Right atrium auricular region (tissue), 2 donors: Measurements from ENCODE around the gene PAX8. TPM values are rescaled to one million over a fixed set of nuclear protein-coding genes. Genes with fewer than 3 reads are reported as not detected.

Experiments used
- DNase-seq: peaks from one replicate; pipeline ENCODE4 v3.0.0-alpha.2; 2019; ENCODE audit warnings: low spot score
- H3K27ac ChIP-seq, 2 donors: fragments of 200-600 bp; sonication (generic); 1 replicate in 1 of 2; 2 replicates in 1 of 2; pipeline ENCODE4 v1.5.1; 2016 to 2019
- H3K27me3 ChIP-seq, 2 donors: fragments of 200-600 bp; sonication (generic); one replicate each; pipeline versions ENCODE4 v1.5.1 to v1.6.0; 2017 to 2019
- H3K36me3 ChIP-seq: fragments of 200-600 bp; sonication (generic); one replicate; pipeline ENCODE4 v1.5.1; 2016
- H3K4me1 ChIP-seq, 2 donors: fragments of 200-600 bp; sonication (generic); one replicate each; pipeline versions ENCODE4 v1.5.1 to v1.6.0; 2017 to 2019
- H3K4me3 ChIP-seq, 2 donors: fragments of 200-600 bp; sonication (generic); 1 replicate in 1 of 2; 2 replicates in 1 of 2; pipeline ENCODE4 v1.5.1; 2017 to 2019; ENCODE audit warnings: mild to moderate bottlenecking in 1 of 2, moderate library complexity in 1 of 2
- H3K9me3 ChIP-seq, 2 donors: fragments of 200-600 bp; sonication (generic); one replicate each; pipeline ENCODE4 v1.5.1; 2019
- total RNA-seq, 2 donors: library from RNA; depleted of rRNA; stranded (reverse); fragments of >200 nt; gene quantifications; one replicate each; pipeline ENCODE4 v1.1.0, GENCODE V29; 2016
- TF ChIP-seq, protein P1 (sequence below), 2 donors: fragments of 200-600 bp; sonication (generic); IDR thresholded peaks; one replicate each; pipeline ENCODE4 v1.5.1; 2019; ENCODE audit warnings: antibody characterized with exemption in 2 of 2

Gene PAX8
- total RNA-seq, 2 donors from 2014 or later: 0.37 to 1.2 TPM

DNA sequence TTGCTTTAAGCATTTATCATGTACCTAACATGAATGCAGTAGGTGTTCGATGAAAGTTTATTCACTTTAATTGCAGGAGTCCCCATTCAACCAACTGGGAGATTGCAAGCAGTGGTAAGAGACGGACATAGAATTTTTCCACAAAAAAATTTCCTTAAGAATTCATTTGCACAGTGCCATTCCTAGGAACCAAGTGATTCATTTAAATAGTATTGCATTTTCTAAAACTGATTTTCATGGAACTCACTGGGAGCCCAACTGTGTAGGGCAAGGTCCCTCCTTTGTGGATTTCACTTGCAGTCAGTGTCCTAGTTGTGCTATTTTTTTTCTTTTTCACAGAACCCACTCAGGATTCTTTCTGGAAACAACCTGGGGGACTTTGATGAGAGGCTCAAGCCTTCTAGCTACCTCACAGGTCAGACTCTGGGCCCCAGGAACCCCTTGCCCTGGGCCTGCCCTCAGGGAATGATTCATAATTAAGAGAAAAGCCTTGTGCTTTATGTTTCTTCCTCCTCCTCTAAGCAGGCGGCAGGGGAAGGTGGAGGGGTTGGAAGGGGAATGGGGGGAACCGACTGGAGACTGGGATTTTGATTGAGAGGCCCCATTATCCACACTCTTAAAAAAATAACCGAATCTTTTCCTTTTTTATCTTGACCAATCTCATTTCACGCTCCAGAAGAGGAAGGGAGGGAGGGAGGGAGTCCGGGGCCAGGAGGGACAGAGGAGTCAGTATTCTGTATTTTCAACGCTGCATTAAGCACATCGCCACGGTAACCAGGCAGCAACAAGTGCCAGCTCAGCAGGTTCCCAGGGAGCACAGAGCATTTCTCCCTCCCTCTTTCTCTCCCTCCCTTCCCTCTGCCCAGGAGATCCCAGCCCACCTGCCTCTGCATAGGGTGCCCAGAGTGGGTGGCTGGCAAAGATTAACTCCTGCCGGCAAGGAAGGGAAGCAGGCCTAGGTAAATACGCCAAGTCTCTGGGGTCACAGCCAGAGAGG, 53.2 kb downstream of the PAX8 start:
- Histone ChIP-seq H3K36me3 (no peaks in the 10 kb centered on the region), H3K9me3 (no peaks in the 10 kb centered on the region), H3K4me3 (no peak overlapping the region), H3K27ac (no peak overlapping the region), H3K4me1 (peaks cover 0 to 2% of the 10 kb centered on the region in 2 donors), H3K27me3 (no peaks in the 10 kb centered on the region)
- DNase-seq: no peak
- TF ChIP-seq, protein P1, sequence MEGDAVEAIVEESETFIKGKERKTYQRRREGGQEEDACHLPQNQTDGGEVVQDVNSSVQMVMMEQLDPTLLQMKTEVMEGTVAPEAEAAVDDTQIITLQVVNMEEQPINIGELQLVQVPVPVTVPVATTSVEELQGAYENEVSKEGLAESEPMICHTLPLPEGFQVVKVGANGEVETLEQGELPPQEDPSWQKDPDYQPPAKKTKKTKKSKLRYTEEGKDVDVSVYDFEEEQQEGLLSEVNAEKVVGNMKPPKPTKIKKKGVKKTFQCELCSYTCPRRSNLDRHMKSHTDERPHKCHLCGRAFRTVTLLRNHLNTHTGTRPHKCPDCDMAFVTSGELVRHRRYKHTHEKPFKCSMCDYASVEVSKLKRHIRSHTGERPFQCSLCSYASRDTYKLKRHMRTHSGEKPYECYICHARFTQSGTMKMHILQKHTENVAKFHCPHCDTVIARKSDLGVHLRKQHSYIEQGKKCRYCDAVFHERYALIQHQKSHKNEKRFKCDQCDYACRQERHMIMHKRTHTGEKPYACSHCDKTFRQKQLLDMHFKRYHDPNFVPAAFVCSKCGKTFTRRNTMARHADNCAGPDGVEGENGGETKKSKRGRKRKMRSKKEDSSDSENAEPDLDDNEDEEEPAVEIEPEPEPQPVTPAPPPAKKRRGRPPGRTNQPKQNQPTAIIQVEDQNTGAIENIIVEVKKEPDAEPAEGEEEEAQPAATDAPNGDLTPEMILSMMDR (IDR thresholded peaks at IDR 0.05): no peak

DNA sequence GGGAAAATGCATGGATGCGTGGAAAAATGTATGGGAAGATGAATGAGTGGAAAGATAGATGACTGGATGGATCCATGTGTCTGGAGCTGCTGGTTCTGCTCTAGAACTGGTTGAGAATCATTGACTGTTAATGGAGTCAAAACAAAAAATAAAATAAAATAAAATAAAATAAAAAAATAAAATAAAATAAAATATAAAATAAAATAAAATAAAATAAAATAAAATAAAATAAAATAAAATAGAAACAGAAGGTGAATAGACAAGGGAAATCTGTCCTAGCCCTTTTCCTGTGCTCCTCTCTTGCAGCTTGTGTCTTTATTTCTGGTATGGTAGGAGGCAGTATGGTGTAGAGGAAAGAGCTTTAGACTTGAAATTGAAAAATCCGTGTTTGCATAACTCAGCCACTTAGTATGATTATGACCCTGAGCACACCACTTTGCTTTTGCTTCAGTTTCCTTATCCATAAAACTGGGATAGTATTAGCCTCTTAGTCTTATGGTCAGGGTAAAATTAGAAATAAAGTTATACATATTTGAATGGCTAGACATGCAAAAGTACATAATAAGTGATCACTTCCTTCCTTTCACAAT, 54.0 kb downstream of the PAX8 start:
- TF ChIP-seq, protein P1 (IDR thresholded peaks at IDR 0.05): no peak
- Histone ChIP-seq H3K4me1 (peaks cover 0 to 2% of the 10 kb centered on the region in 2 donors), H3K27ac (no peak overlapping the region), H3K36me3 (no peaks in the 10 kb centered on the region), H3K27me3 (no peaks in the 10 kb centered on the region), H3K4me3 (no peak overlapping the region), H3K9me3 (no peaks in the 10 kb centered on the region)
- no peak for DNase-seq

DNA sequence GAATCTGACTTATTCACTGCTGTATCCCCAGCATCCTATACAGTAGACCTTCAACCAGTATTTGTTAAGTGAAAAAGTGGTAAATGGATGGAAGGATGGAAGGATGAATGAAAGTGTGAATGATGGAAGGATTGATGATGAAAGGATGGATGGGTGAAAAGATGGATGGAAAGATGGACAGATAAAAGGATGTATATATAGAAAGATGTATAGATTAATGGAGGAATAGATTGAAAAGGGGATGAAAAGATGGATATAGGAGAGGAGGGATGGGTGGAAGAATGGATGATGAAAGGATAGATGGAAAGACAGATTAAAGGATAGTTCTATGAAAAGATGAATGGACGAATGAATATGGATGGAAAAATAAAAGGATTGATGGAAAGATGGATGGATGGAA, 54.9 kb downstream of the PAX8 start:
- Histone ChIP-seq H3K27me3 (no peaks in the 10 kb centered on the region), H3K4me1 (peaks cover 0 to 5% of the 10 kb centered on the region in 2 donors), H3K9me3 (no peaks in the 10 kb centered on the region), H3K27ac (no peak overlapping the region), H3K4me3 (no peak overlapping the region), H3K36me3 (no peaks in the 10 kb centered on the region)
- TF ChIP-seq, protein P1 (IDR thresholded peaks at IDR 0.05): no peak
- no peak for DNase-seq

DNA sequence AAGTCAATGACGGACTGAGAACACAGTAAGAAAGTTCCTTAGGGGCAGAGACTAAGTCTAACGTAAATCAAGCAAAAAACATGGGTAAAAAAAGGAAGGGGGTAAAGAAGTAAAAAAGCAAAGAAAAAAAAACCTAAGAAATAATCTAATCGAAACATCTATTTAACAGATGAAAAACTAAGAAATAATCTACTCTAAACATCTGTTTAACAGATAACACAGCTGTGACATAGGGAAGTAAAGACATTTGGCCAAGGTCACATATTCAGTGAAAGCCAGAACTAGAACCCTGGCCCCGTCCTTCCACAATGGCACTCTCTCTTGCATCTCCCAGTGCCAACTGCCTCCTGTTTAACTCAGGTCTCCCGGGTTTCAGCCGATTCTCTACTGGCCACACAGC, 56.9 kb downstream of the PAX8 start:
- H3K36me3 ChIP-seq: no peaks in the 10 kb centered on the region
- DNase-seq: no peak
- peak overlapping the region in 1 of 2 donors; percentile 11 for H3K27ac ChIP-seq
- H3K27me3 ChIP-seq: no peaks in the 10 kb centered on the region
- TF ChIP-seq, protein P1 (IDR thresholded peaks at IDR 0.05): no peak
- H3K4me1 ChIP-seq: peaks cover 0 to 25% of the 10 kb centered on the region in 2 donors
- H3K9me3 ChIP-seq: no peaks in the 10 kb centered on the region
- H3K4me3 ChIP-seq: no peak overlapping the region

DNA sequence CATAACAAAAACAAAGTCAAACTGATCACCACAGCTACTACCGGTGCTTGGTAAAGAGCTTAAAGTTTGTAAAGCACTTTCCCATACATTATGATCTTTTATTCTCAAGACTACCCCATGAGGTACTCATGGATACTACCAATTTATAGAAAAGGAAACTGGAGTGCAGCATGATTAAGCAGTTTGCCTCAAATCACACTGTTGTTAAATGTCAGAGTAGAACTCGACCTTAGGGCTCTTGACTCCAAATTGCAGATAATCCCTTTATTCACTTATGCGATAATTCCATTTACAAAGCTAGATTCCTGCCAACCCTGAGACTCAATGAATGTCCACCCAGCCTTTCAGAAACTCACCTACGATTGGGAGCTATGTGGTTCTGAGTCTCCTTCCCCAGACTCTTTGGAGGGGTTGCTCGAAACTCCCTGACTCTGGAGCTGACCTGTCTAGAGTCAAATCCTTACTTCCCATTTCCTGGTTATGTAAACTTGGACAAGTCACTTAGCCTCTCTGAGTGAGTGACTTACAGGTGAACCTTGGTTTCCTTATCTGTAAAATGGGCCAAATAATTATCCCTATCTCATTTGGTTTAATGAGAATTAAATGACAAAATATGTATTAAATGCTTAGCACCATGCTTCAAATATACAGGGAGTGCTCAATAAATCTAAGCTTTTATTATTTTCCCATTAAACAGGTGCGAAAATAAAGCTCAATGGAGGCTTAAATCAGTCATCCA, 57.6 kb downstream of the PAX8 start:
- peak overlapping the region in 1 of 2 donors; percentile 40 for H3K27ac ChIP-seq
- no peaks in the 10 kb centered on the region for H3K27me3 ChIP-seq
- no peak overlapping the region for H3K4me3 ChIP-seq
- no peaks in the 10 kb centered on the region for H3K36me3 ChIP-seq
- DNase-seq: no peak
- H3K9me3 ChIP-seq: no peaks in the 10 kb centered on the region
- H3K4me1 ChIP-seq: peaks cover 0 to 32% of the 10 kb centered on the region in 2 donors
- TF ChIP-seq, protein P1 (IDR thresholded peaks at IDR 0.05): no peak
